Measurements from ENCODE around the gene ANKIB1. TPM values are rescaled to one million over a fixed set of nuclear protein-coding genes. Genes with fewer than 3 reads are reported as not detected.

Gene ANKIB1
- polyA plus RNA-seq, 3 donors: 41.6 to 44.5 (median 42.7) TPM

DNA sequence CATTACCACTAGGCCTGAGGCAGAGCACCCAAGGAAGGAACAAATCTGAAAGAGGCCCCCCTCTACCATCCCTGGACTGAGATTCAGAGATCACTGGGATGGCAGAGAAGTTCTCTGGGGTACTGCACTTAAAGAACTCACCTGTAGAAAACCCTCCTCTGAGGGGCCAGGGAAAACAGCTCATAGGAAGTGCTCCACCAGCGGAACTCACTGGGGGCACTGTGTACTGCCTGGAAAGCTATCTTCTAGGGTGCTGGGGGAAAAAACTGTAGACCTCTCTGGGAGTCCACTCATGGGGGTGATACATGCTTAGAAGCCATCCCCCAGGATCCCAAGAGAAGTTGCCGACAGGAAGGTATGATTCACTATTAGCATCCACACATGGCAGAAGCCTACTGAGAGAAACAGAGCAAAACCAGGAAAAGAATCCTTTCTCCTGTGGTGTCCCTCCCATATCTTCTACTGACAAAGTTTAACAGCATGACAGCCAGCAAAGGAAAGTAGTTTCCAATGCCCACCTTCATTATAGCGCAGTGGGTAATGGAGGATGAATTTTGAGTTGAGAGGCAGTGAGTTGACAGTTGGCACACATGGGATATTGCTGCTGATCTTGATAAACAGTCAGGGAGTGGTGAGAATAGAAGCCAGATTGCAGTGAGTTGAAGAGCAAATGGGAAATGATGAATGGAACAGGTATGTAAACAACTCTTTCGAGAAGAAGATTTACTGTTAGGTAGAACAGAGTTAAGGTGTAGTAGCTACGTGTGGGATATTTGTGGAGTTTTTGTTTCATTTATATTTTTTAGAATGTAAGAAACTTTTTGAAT is 20.9 kb downstream of the ANKIB1 start:
- no peak for DNase-seq (ENCODE audit: low read depth in 3 of 3, low spot score in 2 of 3)

DNA sequence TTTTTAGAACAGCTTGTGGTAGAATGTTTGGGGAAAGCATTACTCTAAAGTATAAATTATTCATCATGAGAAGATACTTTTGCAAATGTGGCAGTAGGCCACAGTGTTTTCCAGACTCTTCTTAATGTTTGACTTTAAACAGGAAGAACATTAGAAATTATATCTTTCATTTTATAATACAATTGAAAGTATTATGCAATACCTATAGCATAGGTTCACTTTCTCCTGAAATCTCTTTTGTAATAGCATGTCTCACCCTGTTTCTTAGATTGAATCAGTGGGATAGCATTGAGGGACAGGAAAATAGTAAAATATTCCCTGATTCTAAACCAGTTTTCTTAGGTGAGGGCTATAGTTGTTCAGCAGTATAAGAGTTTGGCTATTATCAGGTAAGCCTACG is 23.1 kb downstream of the ANKIB1 start:
- no peak for DNase-seq (ENCODE audit: low read depth in 3 of 3, low spot score in 2 of 3)

DNA sequence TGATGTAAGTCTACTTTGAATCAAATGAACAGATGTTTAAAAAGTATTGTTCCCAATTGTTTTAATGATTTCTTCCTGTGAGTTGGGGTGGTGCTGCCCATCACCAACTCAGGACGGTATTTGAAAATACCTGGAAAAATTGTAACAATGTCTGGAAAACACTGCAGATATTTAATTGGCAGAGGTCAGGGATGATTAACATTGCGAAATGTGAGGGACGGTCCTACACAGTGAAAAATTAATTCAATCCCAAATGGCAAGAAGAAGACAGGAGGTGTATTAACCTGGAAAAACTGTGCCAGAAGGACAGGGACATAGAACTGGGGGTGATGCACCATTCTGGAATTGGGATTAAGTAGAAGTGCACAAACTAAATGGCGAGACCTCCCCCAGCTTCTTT is 29.6 kb downstream of the ANKIB1 start:
- DNase-seq (ENCODE audit: low read depth in 3 of 3, low spot score in 2 of 3): no peak

DNA sequence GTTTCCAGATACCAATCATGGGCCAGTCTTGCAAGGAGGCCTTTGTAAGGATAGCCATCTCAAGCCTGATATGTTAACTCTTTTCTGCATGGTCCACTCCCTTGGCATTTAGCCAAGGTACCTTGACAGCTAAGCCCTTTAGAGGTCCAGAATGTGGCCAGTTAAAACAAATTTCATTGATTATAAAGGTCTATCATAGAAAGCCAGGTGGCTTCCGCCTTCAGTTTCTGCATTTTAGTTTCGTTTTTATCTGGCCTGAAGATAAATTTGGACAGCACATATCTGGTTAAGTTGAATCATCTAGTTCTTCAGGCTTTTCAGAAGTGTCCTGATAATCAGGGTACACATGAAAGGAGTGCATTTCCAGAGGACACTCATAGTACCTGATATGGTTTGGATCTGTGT is 30.7 kb downstream of the ANKIB1 start:
- DNase-seq (ENCODE audit: low read depth in 3 of 3, low spot score in 2 of 3): no peak

DNA sequence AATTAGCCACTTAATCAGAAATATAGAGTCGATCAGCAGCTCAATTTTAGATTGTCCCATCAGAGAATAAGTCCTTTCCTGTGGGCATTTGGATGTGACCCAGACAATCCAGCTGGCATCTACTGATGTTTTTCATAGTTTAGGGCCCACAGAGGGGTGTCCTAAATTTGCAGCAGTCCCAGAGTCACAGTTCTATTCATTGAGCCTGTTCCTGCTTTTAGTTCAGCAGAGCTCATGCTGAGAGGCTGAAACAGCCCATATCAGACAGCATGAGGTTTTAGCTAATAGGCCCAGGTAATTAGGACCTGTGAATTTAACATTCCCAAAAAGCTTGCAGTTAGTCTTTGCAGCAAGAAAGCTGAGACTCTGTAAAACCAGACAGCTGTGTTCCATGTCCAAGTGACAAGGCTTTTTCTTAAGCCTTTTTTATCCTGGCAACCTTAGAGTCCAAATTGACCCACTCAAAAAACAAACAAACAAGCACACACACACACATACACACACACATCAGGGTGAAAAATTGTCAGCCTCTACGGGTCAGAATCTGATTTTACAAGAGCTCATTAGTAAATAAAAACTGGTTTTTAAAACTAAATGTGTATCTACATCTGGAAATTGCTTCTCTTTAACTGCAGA is 33.7 kb downstream of the ANKIB1 start:
- no peak for DNase-seq (ENCODE audit: low read depth in 3 of 3, low spot score in 2 of 3)

DNA sequence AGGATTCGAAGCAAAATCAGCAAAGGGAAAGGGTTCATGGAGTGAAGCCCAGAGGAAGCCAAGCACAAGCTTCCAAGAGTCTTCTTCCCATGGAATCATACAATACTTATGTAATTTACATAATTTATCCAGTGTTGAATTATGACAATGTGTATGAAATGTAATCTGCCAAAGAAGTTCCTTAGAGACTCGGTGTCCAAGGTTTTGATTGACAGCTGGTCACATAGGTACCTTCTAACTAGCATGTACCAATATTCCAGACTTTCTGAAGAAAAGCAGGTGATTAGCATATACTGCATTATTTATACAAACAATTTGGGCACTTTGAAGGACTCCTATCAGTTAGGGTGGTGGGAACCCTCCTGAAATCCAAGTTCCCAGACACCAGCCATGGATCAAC is 35.3 kb downstream of the ANKIB1 start:
- DNase-seq (ENCODE audit: low read depth in 3 of 3, low spot score in 2 of 3): no peak

DNA sequence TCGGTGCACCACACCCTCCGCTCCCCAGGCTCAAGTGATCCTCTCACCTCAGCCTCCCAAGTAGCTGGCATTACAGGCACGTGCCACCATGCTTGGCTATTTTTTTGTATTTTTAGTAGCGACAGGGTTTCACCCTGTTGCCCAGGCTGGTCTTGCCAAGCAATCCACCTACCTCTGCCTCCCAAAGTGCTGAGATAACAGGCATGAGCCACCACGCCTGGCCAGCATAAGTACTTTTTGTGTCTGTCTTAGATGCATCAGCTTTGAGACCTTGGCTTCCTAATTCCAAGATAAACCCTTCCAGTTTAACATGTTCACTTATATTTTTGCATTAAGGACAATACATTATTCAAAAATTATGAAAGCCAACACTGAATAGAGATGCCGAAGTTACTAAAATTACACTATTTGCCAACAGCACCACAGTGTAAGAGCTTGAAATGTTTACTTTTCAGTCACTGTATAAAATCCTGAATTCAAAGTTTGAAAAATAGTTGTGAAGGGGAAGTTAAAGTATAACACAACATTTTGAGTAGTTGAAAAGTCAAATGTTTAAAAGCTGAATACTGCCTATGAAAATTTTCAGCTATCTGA is 36.5 kb downstream of the ANKIB1 start:
- no peak for DNase-seq (ENCODE audit: low read depth in 3 of 3, low spot score in 2 of 3)

DNA sequence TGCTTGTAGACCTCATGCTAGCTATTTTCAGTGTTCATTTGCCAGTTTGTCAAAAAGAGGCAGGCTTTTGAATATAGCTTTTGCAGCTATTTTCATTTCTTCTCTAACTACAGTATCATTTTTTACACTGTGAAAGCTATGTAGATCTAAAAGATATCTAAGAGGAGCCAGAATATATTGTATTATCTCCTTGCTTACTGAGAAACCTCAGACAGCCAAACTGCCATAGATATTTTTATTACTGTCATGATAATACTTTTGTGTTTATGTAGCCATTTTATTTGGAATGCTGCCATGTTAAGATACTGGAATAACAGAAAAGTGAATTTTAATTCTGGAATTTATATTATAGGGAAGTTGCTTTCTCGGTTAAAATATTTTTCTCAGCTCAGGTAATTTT is 37.2 kb downstream of the ANKIB1 start:
- DNase-seq (ENCODE audit: low read depth in 3 of 3, low spot score in 2 of 3): no peak

DNA sequence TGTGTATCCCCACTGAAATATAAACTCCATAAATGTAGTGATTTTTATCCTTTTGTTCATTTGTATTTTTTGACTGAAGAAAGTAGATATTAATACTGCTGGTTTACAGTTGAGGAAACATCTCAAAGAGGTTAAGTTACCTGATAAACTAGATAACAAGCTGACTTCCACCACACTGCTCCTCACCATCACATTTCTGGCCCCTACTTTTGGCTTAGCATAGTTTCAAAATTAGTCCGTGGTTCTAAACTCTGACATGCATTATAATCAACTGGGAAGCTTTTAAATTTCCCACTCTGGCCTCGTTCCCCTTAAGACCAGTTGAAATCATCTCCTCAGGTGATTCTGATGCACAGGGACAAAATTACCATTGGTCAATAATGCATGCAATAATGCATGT is 43.5 kb downstream of the ANKIB1 start:
- DNase-seq (ENCODE audit: low read depth in 3 of 3, low spot score in 2 of 3): no peak

DNA sequence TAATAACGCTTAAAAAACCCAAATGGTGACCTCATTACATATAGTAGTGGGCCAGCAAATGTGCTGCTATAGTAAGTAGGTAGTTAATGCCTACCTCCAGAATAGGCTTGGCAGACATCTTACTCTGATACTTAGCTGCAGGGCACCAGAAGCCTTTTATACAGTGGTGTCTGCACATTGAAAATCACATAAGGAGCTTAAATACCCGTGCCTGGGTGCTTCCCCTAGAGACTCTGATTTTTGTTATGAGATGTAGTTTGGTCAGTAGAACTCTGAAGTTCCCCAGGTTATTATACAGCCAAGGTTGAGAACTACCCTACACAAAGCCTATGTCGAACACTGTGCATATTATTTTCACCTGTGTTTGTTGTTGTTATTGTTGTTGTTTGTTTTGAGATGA is 47.2 kb downstream of the ANKIB1 start:
- DNase-seq (ENCODE audit: low read depth in 3 of 3, low spot score in 2 of 3): no peak

DNA sequence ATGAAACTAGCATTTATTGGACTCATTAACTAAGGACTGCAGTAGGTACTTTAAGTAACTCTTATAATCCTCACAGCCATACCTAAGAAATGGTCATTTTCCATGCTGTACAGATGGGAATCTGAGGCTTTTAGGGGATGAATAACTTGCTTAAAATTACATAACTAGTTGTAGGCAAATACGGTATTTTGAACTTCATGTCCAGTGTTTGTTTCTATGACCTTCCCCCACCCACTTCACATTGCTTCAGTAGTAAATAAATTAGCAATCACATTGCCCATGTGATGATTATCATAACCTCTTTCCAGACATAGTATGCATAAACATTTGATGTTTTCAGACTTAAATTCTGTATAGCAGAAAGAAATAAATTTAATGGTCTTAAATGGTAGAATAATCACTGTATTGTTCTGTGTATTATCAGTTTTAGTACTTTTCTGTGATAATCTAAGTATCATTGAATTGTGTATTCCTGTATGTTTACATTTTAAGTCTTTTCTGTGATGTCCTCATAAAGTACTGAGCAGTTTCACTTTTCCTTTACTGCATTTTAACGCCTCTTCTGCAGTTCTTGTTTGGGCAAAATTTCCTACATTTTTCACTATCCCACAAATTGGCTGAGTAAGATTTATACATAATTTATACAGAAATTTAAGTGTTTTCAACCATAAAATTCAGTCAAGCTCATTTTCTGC is 48.3 kb downstream of the ANKIB1 start:
- DNase-seq (ENCODE audit: low read depth in 3 of 3, low spot score in 2 of 3): no peak

DNA sequence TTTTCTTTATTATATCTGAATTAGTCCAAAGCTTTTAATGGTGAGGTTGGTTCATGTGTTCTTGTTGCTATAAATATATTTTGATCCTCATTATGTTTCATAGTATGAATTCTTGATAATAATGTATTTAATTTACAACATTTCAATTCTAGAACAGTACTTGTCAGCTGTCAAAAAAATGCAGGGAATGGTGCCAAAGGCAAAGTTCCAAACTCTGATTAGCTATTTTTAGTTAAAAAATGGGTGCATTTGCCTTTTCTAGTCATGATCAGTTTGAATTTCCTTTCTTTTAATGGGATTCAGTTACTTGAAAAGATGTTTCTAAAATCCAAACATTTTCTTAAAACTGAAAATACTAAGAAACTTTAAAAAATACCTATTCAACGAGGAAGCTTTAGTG is 49.6 kb downstream of the ANKIB1 start:
- DNase-seq (ENCODE audit: low read depth in 3 of 3, low spot score in 2 of 3): no peak

DNA sequence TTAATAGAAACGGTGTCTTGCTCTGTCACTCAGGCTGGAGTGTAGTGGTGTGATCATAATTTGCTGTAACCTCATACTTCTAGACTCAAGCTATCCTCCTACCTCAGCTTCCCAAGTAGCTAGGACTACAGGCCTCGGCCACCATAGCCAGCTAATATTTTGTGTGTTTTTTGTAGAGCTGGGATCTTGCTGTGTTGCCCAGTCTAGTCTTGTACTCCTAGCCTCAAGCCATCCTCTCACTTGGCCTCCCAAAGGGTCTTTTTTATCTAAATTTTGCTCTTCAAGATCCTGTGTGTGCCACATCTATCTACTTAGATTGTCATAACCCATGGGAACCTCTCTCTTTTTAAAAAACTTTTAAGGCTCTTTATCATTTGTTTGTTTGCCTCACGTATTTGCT is 50.5 kb downstream of the ANKIB1 start:
- no peak for DNase-seq (ENCODE audit: low read depth in 3 of 3, low spot score in 2 of 3)

DNA sequence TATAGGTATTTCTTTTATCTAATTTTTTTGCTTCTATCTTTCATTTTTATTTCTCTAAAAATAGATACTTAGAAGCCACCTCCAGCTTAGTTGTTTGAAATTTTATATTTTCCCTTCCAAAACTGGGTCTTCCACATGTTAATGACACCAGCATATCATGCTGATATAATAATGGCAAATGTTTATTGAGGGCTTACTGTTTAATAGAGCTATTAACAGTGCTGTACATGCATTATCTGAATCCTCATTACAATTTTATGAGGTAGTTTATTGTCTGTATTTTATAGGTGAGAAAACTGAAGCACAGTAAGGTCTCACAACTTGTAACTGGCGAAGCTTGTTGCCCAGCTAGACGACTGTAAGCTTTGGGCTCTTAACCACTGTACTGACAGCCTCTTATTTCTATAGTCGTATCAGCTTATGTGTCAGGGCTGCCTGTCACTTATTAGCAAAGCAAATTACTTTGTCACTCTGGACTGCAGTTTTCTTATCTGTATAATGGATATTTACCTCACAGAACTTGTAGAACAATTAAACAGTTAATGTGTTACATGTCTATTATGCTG is 51.2 kb downstream of the ANKIB1 start:
- DNase-seq (ENCODE audit: low read depth in 3 of 3, low spot score in 2 of 3): no peak

DNA sequence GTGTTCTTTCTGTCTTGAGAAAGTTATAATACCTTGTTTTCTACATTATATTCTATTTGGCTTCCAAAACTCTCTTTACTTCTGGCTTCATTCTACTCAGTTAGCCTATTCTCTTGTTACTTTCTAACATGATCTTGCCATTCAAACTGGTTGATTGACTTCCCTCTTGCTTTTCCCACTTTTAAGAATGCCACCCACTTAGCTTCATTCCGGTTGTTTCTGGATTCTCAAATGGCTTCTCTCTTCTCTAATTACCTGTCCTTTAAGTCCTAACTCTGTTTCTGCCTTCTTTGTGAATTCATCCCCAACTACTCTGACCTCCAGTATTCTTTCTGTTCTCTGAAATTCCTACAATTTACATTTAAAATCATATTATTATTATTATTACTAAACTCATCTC is 52.0 kb downstream of the ANKIB1 start:
- DNase-seq (ENCODE audit: low read depth in 3 of 3, low spot score in 2 of 3): no peak

DNA sequence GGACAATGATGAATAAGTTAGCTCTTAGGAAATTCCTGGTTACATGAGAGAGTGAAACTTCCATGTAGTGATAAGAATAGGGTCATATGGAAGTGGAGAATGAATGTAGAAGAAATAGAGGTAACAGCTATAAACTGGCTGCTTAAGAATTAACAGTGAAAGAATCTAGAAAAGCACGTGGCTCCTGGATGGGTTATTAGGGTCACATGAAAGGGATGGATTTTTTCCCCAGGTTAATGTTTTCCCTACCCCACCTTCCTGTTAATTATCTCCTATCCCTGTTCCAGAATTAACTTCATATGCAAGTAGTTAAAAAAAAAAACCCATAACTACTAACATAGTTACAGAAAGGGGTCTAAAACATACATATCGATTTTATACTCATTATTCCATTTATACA is 58.0 kb downstream of the ANKIB1 start:
- no peak for DNase-seq (ENCODE audit: low read depth in 3 of 3, low spot score in 2 of 3)

DNA sequence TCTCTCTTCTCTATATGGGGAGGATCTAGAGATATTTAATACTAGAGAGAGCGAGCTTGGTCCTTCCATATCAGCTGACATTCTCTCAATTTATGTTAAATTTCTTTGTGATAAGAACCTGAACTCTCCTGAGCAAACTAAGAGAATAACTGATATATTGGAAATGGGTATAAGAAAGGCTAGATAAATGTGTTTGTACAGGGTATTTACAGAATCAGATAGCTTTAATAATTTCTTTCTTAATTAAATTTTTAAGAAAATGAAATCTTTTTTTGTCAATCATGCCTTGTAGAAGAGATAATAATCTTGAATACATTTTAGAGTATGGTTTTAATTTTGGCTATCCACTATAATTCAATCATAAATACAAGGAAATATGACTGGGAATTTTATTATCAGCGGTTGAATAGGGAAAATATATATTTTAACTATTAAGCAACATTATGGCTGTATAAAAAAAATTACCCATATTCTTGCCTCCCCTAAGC is 58.7 kb downstream of the ANKIB1 start:
- no peak for DNase-seq (ENCODE audit: low read depth in 3 of 3, low spot score in 2 of 3)

DNA sequence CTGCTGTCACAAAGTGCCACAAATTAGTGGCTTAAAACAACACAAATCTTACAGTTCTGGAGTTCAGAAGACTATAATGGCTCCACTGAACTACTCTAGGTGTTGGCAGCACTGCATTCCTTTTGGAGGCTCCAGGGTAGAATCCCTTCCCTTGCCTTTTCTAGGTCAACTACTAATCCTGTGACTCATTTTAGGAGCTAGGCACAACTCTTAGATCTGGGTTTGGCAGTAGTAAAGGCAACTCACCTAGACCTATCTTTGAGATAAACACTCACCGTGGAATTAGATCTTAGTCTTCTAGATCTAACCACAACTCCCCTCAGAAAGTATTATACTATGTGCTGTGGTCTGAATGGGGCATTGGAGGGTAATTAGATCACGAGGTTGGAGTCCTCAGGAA is 60.4 kb downstream of the ANKIB1 start:
- no peak for DNase-seq (ENCODE audit: low read depth in 3 of 3, low spot score in 2 of 3)

DNA sequence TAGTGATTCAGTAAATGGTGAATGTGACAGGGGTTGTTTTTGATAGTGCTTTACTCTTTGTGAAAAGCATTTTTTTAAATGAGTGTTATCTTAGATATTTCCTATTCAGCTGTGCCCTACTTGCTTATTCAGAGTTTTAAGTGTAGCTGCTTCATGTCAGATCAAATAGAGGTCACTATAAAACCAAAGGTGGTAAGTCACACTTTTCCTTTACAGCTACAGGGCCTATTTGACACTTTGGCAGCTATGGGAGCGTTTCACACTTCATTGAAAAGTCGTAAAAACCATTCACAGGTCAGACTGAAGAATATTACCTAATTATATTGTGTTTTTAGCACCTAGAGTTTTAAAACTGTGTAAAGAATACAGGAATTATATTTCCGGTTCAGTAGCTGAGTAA is 67.3 kb downstream of the ANKIB1 start:
- no peak for DNase-seq (ENCODE audit: low read depth in 3 of 3, low spot score in 2 of 3)

DNA sequence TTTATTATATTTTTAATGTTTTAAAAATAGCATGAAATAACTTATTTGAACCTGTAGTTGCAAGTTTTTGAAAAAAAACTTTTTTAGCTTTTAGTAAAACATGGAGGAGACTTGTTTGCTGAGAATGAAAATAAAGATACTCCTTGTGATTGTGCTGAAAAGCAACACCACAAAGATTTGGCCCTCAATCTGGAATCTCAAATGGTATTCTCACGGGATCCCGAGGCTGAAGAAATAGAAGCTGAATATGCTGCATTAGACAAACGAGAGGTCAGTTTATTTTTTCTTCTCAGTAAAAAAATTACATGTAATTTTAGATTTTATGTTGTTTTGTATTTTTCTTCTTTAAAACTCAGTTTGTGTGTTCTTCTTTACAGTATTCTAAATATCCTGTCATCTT is 73.5 kb downstream of the ANKIB1 start:
- DNase-seq (ENCODE audit: low read depth in 3 of 3, low spot score in 2 of 3): no peak

DNA sequence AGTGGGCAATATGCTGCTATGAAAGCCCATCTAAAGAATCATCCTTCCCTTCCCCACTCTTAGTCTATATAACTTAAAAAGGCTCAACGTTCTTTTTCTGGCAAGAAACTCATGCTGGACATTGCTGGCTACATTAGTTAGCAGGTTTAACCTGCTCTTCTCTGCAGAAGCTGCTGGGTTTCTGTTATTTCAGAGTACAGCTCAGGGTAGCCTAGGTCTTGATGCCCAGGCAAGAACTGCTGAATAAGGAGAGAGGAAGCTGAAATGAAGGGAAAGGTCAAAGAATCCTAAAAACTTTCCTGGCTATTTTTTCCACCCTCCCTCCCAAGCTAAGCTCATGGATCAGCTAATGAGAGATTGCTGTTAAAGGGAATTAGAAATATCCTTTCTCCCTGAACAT is 79.4 kb downstream of the ANKIB1 start:
- DNase-seq (ENCODE audit: low read depth in 3 of 3, low spot score in 2 of 3): no peak

Measured in right renal cortex interstitium (tissue), 3 donors.